Measurements from ENCODE around the gene CFAP410.
"Not testable (repeated sequence)": the region's sequence is repeated elsewhere in the genome, so short reads cannot be mapped to it uniquely, and the experiment has no call there.

CFAP410 gene

DNA sequence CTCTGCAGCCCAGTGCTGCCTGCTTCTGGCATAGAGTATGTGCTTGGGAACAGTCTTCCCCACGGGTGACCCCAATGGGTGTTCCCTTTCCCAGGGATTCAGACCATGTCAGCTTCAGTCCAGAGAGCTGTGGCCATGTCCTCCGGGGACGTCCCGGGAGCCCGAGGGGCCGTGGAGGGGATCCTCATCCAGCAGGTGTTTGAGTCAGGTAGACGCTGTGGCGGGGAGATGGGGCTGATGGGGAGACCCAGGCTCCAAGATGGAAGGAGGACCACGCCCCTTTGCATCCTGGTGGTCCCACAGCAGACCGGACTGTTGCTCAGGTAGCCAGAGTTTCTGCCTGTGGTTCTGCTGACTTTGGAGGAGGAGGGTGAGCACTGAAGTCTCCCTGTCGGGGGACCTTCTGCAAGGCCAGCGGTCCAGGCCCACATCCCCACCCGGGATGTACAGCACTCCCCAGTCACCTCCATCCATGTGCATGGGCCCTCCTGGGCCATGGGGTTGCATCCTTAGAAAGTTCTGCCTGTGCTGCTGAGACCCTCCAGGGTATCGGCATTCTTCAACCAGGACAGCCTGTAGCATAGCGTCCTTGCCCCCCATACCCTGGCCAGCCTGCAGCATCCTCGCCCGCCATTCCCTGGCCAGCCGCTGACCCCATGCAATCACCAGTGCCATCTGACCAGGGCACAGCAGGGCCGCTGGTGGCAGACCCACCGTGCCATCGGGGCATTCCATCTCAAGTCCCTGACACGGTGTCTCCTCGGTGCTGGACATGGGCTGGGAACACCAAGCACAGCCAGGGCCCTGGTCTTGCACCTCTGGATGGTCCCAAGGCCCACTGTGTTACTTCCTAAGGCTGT lies 50.7 kb downstream of the CFAP410 start:
- Mint-ChIP-seq H3K4me3 (no peak overlapping the region), H3K4me1 (ENCODE audit: low read depth) (no peaks in the 10 kb centered on the region), H3K27me3 (no peaks in the 10 kb centered on the region), H3K27ac (no peak overlapping the region), H3K36me3 (no peaks in the 10 kb centered on the region), H3K9me3 (ENCODE audit: low read depth) (no peaks in the 10 kb centered on the region)

DNA sequence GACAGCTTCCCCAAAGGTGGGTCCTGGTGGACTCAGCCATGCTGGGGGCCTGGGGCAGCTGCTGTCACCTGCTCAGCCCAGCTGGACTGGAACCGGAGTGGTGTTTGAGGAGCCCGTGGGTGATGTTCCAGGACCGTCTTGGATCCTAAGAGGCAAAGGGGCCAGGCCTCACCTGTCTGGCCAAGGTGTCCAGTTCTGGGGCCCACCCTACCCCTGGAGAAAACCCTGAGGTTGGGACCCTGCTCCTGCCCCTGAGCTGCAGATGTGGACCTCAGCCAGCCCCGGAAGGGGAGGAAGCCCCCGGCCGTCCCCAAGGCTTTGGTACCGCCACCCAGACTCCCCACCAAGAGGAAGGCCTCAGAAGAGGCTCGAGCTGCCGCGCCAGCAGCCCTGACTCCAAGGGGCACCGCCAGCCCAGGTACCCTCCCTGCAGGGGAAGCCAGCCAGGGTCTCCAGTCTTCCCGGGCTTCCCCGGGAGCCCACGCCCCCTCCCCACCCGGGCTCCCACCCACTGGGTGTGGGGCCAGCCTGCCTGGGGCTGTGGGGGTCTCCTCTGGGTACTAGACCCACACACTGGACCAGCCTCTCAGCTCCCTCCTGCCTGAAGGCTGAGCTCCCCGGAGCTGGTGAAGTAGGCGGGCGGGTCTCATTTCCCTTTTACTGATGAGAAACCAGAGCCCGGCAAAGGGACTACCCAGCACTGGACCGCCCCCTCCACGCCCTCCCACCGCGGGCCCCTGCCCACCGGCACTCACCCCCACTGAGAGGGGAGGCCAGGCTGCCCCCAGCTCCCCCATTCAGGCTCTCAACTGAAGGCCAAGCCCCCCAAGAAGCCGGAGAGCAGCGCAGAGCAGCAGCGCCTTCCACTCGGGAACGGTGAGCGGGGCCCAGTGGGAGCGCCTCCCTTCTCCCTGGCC lies 52.2 kb downstream of the CFAP410 start:
- Mint-ChIP-seq H3K27me3 (no peaks in the 10 kb centered on the region), H3K9me3 (ENCODE audit: low read depth) (no peaks in the 10 kb centered on the region), H3K4me1 (ENCODE audit: low read depth) (no peaks in the 10 kb centered on the region), H3K4me3 (no peak overlapping the region), H3K27ac (no peak overlapping the region), H3K36me3 (no peaks in the 10 kb centered on the region)

DNA sequence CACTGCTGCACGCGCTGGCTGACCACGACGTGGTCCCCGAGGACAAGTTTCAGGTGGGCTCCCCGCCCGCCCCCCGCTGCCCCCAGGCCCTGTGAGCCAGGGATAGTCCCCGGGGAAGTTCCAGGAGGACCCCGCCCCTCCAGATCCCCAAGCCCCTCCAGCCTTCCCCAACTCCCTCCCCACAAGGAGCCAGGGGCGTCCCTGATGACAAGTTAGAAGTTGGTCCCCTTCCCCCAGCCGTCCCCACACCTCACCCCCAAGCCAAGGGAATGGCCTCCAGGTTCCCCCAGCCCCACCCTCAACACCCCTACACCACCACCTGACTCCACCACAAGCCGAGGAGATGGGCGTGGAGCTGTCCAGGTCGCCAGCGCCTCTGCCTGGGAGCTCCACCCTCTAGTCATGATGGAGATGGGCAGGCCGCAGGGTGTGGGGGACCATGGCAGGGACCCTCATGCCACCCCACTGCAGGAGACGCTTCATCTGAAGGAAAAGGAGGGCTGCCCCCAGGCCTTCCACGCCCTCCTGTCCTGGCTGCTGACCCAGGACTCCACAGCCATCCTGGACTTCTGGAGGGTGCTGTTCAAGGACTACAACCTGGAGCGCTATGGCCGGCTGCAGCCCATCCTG lies 53.0 kb downstream of the CFAP410 start:
- no peaks in the 10 kb centered on the region for H3K4me1 Mint-ChIP-seq (ENCODE audit: low read depth)
- no peaks in the 10 kb centered on the region for H3K9me3 Mint-ChIP-seq (ENCODE audit: low read depth)

DNA sequence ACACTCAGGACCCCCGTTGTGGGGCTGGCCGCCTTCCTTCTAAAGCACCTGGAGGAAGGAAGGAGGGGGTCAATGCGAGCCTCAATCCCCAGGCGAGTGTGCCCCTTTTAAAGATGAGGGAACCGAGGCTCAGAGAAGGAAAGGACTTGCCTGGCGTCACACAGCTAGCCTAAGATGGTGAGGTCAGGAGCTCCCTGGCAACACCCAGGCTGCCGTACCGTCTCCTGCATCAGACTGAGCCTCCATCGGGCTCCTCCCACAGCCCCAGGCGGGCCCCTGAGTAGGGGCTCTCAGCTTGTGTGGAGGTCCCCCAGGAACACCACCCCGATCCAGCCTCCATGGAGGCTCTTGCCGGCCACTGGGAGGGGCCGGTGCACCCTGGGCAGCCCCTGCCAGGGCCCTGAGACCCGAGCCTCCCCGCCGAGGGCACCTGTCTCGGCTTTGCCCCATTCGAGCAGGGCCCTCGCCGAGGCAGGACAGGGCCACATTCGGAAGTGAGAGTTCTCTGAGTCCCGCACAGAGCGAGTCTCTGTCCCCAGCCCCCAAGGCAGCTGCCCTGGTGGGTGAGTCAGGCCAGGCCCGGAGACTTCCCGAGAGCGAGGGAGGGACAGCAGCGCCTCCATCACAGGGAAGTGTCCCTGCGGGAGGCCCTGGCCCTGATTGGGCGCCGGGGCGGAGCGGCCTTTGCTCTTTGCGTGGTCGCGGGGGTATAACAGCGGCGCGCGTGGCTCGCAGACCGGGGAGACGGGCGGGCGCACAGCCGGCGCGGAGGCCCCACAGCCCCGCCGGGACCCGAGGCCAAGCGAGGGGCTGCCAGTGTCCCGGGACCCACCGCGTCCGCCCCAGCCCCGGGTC lies 53.8 kb downstream of the CFAP410 start, which contains the start of gene AIRE:
AIRE (plus strand) TSS at position 739 of the 855 bp plus-strand sequence. CDS start 131 bp downstream, outside the sequence.
- H3K9me3 Mint-ChIP-seq (ENCODE audit: low read depth), result no peaks in the 10 kb centered on the region
- H3K4me1 Mint-ChIP-seq (ENCODE audit: low read depth), result no peaks in the 10 kb centered on the region
- H3K27ac Mint-ChIP-seq, result no peak within 1 kb of the TSS
- no peaks in the 10 kb centered on the region for H3K36me3 Mint-ChIP-seq
- no peak within 1 kb of the TSS for H3K4me3 Mint-ChIP-seq
- H3K27me3 Mint-ChIP-seq, result no peaks in the 10 kb centered on the region

More for the DNA sequence above, 53.0 kb downstream of the CFAP410 start:
- Mint-ChIP-seq H3K4me3 (no peak overlapping the region), H3K36me3 (no peaks in the 10 kb centered on the region), H3K27me3 (no peaks in the 10 kb centered on the region), H3K27ac (no peak overlapping the region)

DNA sequence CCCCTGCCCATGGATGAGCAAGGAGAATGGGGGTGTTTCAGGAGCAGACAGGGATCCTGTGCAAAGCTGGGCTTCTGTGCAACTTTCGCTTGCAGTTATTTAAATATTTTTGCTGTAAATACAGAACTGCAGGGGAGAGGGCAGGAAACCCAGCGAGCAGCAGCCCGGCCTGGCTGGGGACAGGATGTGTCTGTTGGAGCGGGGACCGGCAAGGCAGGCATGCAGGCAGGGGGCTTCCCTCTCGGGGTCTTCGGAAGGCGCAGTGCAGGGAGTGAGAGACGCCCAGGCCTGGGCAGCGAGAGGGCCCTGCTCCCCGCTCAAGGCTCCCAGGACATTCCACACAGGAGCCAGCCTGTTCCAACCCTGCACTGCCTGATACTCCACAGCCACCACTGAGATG lies 55.2 kb downstream of the CFAP410 start:
- Mint-ChIP-seq H3K27ac (no peak overlapping the region), H3K4me3 (no peak overlapping the region), H3K27me3 (no peaks in the 10 kb centered on the region), H3K4me1 (ENCODE audit: low read depth) (no peaks in the 10 kb centered on the region), H3K9me3 (ENCODE audit: low read depth) (no peaks in the 10 kb centered on the region), H3K36me3 (no peaks in the 10 kb centered on the region)

DNA sequence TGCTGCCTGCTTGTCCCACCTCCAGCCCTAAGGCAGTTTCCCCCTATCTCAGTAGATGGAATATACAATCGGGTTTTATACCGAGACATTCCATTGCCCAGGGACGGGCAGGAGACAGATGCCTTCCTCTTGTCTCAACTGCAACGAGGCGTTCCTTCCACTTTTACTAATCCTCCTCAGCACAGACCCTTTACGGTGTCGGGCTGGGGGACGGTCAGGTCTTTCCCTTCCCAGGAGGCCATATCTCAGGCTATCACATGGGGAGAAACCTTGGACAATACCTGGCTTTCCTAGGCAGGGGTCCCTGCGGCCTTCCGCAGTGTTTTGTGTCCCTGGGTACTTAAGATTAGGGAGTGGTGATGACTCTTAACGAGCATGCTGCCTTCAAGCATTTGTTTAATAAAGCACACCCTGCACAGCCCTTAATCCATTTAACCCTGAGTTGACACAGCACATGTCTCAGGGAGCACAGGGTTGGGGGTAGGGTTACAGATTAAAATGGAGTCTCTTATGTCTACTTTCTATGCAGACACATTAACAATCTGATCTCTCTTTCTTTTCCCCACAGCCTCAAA lies 55.9 kb downstream of the CFAP410 start:
- not testable (repeated sequence) for H3K27me3 Mint-ChIP-seq; H3K4me3 Mint-ChIP-seq; H3K27ac Mint-ChIP-seq; H3K4me1 Mint-ChIP-seq (ENCODE audit: low read depth); H3K36me3 Mint-ChIP-seq; H3K9me3 Mint-ChIP-seq (ENCODE audit: low read depth)

DNA sequence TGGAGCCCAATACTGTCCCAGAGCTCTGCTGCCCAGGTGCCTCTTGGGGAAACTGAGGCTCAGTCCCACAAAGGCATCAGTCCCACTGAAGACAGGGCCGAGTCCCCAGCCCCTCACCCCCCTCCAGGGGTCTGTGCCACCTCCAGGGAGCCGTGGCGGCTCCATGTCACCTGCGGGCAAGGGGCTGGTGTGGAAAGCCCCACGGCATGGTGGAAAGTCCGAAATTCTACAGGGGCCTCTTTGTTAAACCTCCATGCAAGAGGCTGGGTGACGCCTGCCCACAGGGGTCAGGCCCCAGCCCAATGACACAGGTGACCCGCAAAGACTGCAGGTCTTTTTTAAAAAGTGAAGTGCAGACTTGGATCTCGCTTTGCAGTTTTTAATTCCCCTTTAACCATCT lies 56.8 kb downstream of the CFAP410 start:
- Mint-ChIP-seq H3K4me3 (no peak overlapping the region), H3K36me3 (no peaks in the 10 kb centered on the region), H3K4me1 (ENCODE audit: low read depth) (no peaks in the 10 kb centered on the region), H3K27ac (no peak overlapping the region), H3K9me3 (ENCODE audit: low read depth) (no peaks in the 10 kb centered on the region), H3K27me3 (no peaks in the 10 kb centered on the region)

DNA sequence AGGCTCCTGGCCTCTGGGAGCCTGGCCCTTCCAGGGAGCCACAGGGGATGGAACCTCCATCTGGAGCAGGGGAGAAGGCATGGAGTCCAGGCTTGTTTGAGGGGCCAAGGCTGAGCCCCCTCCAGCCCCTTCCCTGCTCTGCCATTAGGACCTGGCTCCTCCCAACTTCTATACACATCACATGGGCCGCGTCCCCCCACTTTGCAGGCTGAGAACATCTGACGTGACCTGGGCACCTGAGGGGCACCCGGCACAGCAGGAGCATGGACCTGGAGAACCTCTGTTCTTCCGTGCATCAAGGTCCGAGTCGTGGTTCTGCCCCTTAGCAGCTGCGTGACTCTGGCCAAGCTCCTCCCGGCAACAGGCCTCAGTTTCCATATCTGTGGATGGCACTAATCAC lies 57.4 kb downstream of the CFAP410 start:
- Mint-ChIP-seq H3K36me3 (no peaks in the 10 kb centered on the region), H3K4me1 (ENCODE audit: low read depth) (no peaks in the 10 kb centered on the region), H3K27me3 (no peaks in the 10 kb centered on the region), H3K9me3 (ENCODE audit: low read depth) (no peaks in the 10 kb centered on the region), H3K4me3 (no peak overlapping the region), H3K27ac (no peak overlapping the region)

DNA sequence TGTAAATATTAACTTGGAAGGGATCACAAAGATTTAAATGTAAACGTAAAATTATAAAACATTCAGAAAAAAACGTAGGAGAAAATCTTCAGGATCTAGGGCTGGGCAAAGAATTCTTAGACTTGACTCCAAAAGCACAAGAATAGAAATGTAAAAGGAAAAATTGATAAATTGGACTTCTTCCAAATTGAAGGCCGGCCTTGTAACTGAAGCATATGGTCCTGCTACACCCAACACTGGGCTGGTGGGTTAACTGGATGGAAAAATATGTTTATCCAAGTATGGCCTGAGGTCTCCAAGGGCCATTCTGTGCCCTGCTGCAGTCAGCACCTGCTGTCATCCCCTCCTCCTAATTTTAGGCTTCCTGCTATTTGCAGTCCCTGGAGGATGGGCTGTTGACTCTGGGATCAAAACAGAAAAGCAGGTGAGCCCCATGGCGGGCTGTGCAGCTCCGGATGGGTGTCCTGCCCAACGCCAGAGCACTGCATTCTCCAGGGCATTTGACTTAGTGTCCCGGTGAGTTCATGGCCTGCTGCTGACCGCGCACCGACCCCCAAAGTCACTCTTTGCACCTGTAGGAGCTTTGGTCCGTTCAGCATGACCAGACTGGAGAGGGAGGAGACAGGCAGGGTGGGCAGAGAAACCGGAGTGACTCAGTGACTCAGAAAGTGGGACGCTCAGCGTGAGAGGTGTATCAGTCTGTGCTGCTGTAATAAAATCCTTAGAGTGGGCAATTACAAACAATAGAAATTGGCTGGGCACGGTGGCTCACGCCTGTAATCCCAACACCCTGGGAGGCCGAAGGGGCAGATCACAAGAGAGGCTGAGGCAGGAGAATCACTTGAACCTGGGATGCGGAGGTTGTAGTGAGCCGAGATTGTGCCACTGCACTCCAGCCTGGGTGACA lies 59.6 kb downstream of the CFAP410 start:
- Mint-ChIP-seq H3K27me3 (no peaks in the 10 kb centered on the region), H3K27ac (no peak overlapping the region), H3K4me3 (no peak overlapping the region), H3K36me3 (no peaks in the 10 kb centered on the region), H3K9me3 (ENCODE audit: low read depth) (no peaks in the 10 kb centered on the region), H3K4me1 (ENCODE audit: low read depth) (no peaks in the 10 kb centered on the region)

All from activated naive CD8-positive, alpha-beta T cell (primary cell).